ENCODE results near the gene OSBPL10. TPM values are rescaled to one million over a fixed set of nuclear protein-coding genes. Genes with fewer than 3 reads are reported as not detected.

The OSBPL10 gene
- total RNA-seq, 1 experiment from 2014 or later: 13.9 TPM

DNA sequence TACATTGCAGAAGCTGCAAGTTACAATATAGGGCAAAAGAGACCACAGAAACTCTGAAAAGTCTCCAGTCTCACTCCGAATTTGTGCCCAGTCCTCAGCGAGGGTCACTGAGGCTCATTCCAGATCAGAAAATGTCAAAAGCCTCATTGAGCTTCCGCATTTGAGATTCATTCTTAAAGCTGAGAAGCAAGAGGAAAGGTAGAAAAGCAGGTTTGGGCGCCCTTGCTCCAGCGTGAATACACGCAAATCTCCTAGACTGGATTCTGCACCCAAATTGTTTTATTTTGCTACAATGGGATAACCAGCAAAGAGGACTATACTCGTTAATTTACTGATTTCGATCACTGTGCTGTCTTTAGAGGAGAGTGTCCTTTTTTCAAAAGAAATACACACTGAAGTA lies 236.1 kb downstream of the OSBPL10 start:
- DNase-seq (ENCODE audit: low read depth): no peak

DNA sequence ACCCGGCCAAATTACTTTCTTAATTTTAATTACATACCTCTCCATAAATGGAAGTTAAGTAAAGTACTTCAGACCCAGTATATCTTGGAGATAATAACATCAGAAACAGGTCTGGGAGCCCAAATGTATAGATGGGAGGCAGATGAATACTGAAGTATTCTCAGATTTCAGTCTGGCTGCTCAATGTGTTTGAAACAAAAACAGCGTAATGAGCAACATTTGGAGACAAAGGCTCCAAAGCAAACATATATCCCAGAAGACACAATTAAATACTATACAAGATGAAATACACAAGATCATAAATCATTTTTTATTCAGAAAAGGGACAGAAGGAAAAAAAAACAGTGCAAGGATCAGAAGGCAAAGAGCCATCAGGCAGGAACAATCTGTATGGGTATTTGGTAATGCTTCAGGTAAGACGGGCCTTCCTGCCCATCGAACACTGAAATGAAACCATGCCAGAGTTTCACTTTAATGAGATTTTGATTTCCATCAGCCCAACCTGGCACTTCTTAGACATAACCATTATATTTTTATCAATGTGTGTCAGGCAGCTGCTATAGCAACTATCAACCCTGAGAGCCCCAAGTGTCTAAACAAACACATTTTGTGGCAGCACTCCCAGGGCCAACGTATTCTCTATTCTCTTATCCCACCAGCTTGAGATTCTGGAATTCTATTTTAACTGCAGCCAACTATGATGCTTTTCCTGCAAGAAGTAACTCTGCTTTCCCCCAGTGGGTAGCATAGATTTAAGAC lies 237.6 kb downstream of the OSBPL10 start:
- no peak for DNase-seq (ENCODE audit: low read depth)

DNA sequence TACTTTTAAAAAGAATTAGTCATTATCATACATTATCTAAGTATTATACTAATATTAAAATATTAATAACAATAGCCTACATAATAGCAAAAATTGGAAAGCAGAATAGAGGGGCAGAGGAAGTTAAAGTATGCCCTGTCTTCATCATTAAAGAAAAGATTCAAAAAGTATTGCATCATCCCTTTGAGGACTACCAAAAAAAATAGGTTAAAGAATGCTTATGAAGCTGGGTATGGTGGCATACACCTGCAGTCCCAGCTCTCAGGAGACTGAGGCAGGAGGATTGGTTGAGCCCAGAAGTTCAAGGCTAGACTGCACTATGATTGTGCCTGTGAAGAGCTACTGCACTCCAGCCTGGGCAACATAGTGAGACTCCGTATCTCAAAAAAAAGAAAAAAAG lies 240.7 kb downstream of the OSBPL10 start:
- DNase-seq (ENCODE audit: low read depth): no peak

DNA sequence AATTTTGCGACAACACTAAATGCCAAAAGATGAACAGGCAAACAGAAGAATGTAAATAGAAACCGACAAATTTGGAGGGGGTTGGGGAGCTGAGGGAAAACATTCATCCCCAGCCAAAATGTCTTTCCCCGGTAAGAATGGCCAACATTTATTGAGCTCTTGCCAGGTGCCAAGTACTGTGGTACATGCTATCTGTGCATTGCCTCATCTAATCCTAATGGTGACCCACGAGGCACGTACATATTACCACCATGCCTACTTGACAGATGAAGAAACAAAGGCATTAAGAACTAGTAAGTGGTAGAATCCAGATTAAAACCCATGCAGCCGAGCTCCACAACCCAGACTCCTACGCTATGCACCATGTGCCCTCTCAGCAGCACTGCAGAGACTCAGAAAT lies 242.7 kb downstream of the OSBPL10 start:
- no peak for DNase-seq (ENCODE audit: low read depth)

DNA sequence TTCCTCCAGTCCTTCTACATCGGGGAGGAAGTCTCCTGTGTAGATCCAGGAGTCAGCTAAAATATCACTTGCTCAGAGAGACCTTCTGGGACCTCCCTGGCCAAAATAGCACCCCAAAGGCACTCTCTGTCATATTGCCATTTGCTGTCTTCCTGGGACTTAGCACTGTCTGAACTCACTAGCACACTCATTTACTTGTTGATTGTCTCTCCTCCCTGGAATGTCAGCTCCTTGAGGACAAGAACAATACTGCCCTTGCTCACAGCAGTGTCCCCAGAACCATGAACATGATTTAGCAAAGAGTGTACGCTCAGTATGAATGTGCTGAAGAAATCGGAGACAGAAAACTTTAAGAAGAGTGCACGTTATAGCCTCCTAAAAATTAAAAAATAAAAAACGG lies 245.4 kb downstream of the OSBPL10 start:
- no peak for DNase-seq (ENCODE audit: low read depth)

DNA sequence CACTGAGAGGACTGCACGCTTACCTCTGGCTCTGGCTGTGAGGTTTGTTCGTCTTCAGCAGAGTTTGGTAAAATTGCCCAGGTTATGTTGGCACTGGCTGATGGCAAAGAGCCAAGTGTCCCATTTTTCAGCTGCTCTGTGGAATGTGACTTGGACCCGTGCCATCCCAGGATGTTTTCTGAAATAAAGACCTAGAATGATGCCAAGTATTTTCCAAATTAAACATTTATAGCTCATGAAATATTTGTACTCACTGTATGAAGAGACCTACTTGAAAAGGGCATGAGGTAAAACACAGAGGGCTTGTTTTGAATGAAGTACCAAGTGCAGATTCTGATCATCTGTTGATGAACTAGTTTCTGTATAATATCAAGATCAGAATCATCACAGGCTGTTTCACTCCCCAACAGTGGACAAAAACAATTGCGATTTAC lies 247.8 kb downstream of the OSBPL10 start:
- DNase-seq (ENCODE audit: low read depth): no peak

DNA sequence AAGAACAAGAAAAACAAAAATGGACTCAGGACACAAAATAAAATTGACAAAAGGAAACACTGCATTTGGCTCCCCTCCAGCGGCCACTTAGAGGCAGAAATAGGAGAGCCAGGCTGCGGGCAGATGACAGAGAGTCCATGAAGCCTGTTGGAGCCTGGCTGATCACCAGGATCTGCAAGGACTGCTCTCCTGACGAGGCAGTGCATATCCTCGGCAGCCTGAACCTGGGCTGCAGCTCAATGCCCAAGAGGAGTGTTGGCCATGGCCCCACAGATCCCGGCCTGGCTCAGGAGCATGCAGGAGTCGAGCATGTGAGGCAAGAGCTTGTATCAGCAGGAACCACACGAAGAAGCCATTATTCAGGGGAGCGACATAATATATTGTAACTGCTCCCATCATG lies 248.5 kb downstream of the OSBPL10 start:
- no peak for DNase-seq (ENCODE audit: low read depth)

DNA sequence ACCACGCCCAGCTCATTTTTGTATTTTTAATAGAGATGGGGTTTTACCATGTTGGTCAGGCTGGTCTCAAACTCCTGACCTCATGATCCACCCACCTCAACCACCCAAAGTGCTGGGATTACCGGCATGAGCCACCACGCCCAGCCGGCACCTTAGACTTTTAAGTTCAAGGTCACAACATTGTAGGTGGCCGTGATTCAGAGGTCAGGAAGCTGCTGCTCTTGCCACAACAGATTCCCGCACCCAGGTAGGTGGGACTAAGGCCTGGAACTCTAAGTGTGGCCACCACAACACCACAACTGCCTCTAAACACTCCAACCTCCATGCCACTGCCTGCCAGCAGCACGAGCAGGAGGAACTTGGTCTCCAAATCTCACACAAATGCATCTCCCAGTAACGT lies 251.5 kb downstream of the OSBPL10 start:
- peak; percentile 8 for DNase-seq (ENCODE audit: low read depth)

DNA sequence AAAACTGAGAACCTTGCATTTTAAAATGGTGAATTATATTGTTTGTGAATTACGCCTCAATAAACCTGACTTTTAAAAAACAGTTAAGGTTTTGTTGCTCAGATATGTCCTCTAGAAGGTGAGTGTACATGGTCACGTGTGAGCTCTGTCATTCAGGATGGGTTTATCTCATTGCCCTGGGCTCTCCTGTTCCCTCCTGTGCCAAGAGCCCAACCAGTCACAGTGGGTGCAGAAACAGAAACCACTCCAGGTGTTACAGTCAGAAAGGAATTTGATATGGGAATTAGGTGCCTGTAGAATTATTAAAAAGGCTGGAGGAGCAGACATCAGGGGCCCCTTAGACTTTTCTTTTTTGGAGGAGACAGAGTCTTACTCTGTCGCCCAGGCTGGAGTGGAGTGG lies 252.0 kb downstream of the OSBPL10 start:
- DNase-seq (ENCODE audit: low read depth): no peak

DNA sequence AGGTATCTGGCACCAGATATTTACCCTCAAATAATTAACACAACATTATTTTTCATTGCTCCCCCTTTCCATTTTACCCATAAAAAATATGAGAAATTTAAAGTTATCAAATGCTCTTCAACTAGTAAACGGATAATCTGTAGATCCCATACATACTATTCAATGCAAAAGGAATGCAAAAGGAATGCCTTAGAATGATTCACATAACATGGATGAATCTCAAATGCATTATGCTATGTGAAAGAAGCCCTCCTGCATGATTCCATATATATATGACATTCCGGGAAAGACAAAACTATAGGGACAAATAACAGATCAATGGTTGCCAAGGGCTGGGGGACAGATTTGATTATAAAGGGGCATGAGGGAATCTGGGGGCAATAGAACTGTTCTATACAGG lies 252.7 kb downstream of the OSBPL10 start:
- DNase-seq (ENCODE audit: low read depth): no peak

DNA sequence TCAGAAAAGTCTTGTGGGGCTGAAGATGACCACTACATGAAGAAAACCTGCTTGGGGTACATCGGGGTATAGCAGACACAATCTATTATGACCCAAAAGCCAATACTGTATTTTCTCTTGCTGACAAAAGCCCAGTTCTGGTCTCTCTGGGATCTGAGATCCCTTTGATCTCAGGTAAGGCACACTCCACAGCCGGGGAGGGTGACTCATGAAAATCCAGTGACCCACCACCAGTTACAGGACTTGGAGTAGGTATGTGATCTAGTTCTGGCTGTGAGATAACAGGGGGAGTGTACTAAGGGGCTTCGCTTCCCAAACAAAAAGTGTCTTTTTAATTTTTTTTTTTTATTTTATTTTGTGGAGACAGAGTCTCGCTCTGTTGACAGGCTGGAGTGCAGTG lies 255.1 kb downstream of the OSBPL10 start:
- no peak for DNase-seq (ENCODE audit: low read depth)

DNA sequence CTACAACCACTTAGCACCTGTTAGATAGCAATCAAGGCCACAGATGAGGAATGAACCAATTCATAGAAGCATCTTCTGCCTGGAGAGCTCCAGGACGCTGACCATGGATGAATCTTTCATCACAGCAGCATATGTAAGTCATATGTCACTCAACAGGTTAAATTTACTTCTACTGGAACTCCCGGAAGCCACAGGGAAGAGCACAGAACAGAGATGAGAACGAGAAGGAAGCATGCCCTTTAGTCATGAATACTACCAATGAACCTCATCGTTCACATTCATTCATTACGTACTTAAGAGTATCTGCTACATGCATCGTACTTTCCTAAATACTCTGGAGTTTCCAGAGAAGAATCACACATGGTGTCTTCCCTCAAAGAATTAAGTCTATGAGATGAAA lies 255.5 kb downstream of the OSBPL10 start:
- DNase-seq (ENCODE audit: low read depth): no peak

DNA sequence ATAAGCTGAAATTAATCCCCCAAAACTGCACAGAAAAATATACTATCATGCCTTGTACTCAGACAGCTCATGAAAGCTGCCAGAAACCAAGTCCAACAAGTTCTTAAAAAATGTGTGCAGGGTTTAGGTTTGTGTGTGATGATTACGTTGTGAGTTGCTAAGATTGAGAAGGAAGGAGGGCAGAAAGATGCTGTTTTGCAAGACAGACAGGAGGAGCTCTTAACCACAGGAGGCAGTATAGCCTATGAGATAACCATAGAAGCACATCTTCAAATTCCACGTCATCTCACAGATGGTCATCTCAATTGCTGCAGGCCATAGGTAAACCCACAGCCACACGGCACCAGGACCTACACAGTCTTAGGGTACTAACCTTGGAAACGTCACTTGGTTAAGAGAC lies 256.4 kb downstream of the OSBPL10 start:
- DNase-seq (ENCODE audit: low read depth): no peak

DNA sequence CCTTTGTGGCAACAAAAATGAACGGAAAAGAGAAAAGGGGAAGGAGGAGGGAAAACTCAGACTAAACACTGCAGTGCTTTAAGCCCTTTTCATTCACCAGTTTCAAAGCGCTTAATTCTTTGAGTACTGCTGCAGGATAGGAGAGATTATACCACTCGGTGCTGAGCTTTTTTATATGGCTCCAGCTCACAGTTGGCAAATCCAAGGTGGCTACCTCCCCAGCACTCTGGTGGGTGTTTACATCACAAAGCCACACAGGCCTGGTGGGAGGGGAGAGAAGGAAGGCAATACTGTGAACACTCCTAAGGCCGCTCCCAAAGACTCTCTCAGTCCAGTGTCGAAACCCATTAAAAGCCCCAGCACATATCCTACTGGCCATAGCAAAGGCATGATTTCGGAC lies 256.9 kb downstream of the OSBPL10 start:
- no peak for DNase-seq (ENCODE audit: low read depth)

DNA sequence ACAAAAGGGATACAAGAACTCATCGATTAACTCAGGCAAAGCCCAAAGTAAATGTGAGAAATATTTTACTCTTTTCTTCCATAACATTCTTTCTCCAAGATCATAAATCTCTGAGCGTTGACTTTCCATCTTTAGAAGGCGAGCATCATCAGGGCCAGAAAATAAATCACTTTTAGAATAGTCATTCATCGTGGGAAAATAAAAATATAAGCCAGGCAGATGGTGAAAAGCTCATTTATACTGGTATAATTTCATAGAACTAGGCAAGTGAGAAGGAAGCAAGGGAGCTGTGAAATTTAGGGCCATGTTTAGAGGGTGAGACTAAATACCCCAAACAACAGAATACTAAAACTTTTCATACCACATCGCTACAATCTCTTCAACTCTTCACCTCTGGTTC lies 257.4 kb downstream of the OSBPL10 start:
- no peak for DNase-seq (ENCODE audit: low read depth)

DNA sequence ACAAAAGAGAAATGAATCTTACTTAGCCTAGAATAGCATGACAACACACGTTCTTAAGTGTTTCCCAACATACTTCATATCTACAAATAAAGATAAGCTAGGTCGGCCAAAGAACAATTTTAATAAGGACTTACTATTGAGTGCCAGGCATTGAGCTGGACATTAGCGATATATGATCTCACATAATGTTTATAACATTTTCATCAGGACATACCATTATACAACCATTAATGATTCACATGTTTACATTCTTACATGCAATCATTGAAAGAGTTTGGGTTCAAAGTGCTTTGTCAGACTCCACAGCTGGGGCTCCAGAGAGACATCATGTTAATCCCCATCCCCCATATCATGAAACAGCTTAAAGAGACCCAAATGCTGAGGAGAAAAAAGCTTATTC lies 259.4 kb downstream of the OSBPL10 start:
- DNase-seq (ENCODE audit: low read depth): no peak

DNA sequence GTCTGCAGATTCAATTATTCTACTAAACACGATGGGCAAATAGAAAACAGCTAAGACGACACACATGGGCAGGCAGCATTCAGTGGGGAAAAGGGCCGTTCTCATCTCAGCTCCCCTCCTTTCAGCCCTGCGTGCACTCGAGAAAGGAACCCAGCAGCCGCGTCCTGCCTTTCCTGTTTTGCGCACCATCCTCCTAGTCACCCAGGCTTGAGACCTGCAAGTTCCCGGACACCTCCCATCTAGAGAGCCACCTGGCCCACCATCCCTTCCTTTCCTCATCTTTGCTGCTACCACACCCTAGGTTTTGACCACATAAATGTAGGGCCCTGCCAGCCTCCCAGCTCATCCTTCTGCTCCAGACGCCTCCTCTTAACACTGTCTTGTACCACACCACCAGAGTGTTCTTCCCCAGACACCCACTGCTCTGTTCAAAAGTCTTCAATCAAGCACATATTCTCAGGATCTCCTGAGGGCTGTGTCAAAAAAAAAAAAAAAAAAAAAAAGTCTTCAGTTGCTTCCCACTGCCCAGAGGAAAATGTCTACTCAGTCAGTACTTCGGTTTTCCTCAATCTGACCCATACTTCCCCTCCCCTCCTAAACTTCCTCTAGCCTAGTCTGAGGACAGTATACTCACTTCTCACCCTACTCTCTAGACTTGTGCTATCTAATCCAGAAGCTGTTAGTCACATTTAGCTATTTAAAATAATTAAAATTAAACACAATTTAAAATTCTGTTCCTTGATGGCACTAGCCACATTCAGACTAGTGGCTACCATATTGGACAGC lies 266.4 kb downstream of the OSBPL10 start:
- DNase-seq (ENCODE audit: low read depth): no peak

DNA sequence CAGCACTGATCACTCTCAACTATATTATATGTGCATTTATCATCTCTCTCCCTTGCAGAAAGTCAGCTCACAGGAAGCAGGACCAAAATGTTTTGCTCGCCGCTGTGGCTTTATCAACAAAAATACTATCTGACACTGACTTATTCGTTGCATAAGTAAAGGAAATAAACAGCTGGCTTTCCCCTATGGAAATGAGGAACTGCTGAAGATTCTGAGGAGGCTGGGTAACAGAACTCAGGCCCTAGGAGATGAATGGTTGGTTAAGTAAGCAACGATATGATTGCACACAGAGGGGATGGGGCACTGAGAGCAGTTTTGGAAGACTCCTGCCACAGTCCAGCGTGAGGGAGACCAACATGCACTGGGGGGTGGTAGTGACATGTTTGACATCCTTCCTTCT lies 267.2 kb downstream of the OSBPL10 start:
- no peak for DNase-seq (ENCODE audit: low read depth)

DNA sequence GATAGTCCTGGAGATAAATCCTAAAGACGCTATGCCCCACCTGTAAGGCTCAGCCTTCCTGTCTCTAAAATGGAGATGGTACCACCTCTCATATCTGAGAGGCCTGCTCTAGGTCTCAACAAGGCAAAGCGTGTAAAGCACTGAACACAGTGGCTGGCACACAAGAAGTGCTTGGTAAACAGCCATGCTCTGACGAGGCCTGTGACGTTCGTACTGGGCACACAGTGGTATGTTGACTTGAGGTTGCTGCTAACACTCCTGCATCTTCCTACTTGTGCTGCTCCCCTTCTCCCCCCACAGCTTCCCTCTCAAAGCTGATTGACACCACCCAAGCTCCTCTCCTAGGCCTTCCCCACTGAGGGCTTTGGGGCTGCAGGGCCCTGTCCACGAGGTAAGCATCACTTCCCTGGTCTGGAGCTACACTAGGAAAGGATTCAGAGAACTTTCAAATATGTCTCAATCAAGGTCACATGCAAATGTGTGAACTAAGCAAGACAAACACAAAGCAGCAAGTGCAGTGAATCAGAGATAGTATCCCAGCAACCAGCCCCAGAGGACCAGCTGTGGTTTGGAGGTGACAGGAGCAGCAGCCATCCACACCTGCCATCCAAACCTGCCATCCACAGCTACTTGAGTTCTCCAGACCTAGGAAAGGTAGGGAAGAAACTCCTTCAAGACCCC lies 270.8 kb downstream of the OSBPL10 start:
- no peak for DNase-seq (ENCODE audit: low read depth)

DNA sequence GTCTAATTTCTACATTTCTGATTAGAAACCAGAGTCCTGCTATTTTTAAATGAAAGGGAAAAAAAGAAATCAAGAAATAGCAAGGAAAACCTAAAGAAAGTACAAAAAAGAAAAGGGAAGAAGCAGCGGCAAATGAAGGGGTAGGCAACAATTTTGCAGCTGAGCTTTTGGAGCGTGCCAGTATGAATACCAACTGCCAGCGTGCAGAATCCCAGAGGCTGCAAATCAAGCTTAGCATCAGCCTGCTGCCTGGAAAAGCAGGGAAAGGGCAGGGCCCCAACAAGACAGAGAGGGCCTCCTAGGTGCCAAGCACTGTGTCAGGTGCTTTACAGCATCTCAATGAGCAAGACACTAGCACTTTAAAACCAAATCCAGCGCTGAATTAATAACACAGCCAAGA lies 271.5 kb downstream of the OSBPL10 start:
- DNase-seq (ENCODE audit: low read depth): no peak

DNA sequence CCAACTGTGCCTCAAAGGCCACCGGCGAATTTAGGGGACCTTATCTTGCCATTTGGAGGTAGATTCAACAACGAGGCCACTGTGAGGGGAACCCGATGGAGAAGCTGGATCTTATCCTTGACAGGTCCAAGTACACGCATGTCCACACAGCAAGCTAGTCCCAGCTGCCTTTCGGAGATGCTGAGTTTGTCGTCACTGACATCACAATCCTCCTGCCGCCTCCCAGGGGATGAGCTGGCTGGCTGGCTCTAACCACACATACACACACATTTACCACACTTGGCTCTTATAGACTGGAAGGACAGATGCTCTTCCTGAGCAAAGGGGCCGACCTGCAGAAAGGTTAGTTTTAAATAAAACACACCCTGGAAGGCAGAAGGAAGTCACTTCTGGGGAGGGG lies 272.1 kb downstream of the OSBPL10 start:
- no peak for DNase-seq (ENCODE audit: low read depth)

DNA sequence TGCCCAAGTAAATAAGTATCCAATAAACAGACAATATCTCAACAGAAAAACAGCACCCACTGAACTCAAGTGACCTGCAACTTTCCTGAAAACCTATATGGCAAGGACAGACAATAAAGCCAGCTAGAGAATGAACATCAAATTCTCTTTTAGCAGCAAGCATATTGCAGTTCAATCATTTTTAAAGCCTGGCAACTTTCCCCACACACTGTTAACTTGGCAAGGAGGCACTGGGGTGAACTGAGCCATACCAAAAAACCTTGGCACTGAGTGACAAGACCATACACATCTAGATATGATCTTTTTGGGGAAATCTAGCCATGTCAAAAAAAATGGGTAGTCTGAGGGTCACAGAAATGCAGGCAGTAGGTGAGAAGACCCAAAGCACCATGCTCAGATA lies 273.8 kb downstream of the OSBPL10 start:
- DNase-seq (ENCODE audit: low read depth): no peak

DNA sequence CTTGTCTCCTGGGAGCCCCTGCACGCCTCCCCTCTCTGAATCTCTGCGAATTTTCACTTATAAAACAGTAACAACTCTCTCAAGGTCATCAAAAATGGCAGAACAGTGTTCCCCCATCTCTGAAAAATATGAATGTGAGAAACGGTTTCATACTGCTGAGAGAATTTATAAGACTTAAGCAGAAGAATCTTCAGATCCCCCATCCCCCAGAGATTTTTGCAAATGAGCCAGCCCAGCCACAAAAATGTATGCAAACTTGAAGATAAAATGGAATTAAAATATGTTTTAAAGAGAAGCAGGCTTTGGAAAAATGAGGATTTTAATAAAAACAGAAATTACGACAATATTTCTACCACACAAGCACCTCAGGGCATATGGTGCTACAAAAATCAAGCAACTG lies 275.3 kb downstream of the OSBPL10 start:
- DNase-seq (ENCODE audit: low read depth): no peak
